Activated CD8-positive, alpha-beta memory T cell treated with anti-CD3 and anti-CD28 coated beads for 24 hours (primary cell): ENCODE results near the gene TLR1.
A peak's percentile ranks its signal among the peaks of the same experiment; 100 is the strongest.
"Not testable (repeated sequence)": the region's sequence is repeated elsewhere in the genome, so short reads cannot be mapped to it uniquely, and the experiment has no call there.

Source experiments
- DNase-seq: peaks from one replicate; pipeline ENCODE4 v3.0.0-alpha.2; 2020

TLR1 gene

DNA sequence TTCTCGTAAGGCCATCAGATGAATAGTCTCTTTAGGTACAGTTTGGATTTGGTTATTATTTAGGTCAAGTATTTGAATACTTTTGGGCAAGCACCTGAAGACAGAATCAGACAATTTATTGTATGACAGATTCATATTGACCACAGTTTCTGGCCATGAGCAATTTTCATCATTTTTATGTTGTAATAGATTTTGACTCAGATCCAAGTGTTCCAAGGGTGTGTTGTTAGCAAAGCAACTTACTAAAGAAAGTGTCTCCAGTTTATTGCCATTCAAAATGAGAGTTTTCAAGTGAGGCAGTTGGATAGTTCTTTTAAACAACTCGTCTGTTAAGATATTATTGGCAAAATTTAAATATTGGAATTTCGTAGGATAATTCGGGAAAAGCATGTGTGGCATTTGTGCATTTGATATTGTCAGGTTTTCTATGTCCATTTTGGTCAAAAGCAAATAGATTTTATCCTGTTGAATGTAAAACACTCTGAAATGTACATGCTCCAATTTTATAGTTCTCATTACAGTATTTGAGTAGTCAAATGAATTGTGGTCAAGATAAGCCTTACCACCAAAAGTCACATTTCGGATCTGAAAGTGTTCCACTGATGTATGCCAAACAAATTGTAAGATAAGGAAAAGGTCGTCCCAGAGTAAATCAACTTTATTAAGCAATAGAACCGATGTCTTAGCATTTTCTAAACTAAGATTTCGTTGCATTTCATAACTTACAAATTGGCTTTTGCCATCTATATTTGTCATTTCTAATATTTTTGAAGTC, 30.2 kb downstream of the TLR1 start:
- no peak for DNase-seq

DNA sequence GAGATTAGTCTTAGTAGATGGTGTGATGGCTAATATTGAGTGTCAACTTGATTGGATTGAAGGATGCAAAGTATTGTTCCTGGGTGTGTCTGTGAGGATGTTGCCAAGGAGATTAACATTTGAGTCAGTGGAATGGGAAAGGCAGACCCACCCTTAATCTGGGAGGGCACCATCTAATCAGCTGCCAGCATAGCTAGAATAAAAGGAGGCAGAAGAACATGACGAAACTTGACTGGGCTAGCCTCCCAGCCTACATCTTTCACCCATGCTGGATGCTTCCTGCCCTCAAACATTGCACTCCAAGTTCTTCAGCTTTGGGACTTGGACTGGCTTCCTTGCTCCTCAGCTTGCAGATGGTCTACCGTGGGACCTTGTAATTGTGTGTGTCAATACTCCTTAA, 34.3 kb downstream of the TLR1 start:
- not testable (repeated sequence) for DNase-seq

DNA sequence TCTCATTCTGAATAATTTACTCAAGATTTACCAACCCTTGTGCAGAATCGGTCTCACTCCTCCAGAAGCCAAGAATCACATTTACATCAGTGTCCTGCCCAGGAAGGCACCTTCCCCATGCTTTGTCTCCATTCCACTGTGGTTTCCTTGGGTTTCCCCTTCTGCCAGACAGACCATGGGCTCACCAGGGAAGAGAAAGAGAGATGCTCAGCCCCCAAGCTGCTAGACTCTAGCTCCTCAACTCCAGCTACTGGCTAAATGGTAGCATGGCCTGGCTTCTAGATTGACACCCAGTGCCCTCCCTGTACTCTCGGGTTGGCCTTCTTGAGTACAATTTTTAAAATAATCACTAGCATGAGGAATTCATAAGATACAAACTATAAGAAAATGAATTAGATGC, 34.7 kb downstream of the TLR1 start:
- no peak for DNase-seq

DNA sequence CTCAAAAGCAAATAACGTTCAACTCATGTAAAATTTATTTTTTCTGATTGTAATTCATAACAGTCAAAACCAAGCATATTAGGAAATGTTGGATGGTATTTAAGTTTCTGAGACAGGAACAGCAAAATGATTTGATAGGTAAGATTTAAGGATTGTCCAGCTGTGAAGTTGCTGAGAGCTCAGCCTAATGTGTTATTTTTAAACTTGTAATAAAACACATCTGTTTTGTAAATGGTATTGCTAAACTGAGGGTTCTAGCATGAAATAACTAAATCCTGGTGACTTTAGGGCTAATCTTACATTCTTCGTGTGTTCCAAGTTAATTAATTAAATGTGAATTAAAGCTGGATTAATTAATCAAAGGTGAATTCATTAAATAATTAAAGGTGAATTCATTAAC, 35.1 kb downstream of the TLR1 start:
- DNase-seq = no peak

DNA sequence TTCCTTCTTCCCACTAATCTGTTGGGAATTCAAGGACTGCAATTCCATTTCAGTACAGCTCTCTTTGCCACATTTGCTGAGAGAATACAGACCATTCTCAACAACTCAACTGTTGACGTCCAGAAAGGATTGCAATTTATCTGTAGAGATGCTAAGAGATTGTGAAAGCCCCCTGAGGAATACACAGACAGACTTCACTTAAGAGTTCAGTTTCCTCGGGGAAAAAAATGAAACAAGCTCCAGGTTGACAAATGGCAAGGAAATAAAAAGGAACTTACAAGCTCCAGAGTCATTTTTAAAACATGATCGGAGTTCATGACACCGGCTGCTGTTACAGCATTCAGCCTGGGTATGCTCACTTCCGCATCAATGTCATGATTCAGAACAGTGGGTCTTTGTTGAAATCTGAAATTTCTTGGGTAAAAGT, 35.6 kb downstream of the TLR1 start:
- no peak for DNase-seq

DNA sequence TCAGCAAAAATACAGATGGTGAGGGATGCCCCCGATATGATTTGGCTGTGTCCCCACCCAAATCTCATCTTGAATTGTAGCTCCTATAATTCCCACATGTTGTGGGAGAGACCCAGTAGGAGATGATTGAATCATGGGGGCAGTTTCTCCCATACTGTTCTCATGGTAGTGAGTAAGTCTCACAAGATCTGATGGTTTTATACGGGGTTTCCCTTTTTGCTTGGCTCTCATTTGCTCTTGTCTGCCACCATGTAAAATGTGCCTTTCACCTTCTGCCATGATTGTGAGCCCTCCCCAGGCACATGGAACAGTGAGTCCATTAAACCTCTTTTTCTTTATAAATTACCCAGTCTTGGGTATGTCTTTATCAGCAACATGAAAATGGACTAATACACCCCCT, 37.7 kb downstream of the TLR1 start:
- not testable (repeated sequence) for DNase-seq

DNA sequence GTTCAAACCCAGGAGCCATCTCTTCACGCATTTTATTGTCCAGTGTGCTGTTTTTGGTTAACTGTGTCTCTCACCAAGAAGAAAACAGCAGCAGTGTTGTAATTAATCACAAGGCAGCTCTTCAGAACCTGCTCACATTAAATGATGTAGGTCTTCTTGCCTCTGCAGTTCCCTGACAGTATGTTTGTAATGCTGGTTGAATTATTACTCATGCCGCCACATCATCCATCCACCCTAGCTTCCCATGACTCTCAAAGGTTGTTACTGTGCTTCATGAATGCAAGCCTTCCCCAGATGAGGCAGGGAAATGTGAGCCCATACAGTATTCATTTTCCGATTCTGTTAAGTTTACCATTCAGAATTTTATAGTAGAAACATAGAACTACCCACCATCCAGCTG, 39.2 kb downstream of the TLR1 start:
- DNase-seq = no peak

DNA sequence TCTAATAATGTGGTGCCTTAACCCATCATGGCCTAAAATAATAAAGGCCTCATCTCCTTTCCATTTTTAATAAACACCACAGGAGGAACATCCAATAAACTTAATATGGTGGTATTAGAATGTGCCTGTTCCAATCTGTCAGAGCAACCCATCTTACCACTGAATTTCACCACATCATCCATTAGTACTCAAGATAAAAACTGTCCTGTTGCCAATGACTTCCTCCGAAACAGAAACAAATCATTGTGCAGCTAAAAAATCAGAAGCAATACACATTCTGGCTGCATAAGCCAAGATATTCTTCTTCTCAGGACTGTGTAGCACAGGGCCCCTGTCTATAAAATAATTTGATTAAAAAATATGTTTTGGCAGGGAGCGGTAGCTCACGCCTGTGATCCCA, 40.3 kb downstream of the TLR1 start:
- no peak for DNase-seq

DNA sequence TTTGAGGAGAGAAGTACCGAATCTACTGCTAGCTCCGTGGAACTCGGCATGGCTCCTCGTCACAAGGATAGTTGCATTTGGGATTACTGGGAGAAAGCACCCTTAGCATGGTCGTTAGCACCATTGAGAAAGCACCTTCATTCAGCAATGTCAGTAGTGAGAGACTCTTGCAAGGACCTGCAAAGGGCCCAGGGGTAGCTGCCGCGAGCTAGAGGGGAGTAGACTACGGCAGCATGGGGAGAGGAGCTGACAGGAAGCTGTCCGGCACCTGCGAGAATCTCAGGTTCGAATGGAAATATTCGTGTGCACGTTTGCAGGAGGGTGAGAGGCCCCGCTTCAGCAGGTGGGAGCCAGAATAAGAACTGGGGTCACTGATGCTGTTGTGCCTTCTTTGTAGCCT, 42.0 kb downstream of the TLR1 start:
- no peak for DNase-seq

DNA sequence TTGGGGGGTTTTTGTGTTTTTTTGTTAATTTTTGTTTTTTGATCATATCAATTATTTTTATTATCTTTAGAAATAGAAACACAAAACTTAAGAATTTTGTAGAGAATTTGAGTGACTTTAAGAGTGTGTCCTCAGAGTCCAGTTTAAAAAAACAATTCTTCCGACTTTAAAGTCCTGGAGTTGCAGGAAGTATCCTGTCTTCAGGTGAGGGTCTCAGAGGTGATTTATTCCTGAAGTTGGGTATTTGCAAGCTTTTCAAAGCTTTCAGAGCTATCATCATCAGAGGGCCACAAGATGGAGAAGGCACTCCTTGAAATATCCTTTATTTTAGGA, 44.8 kb downstream of the TLR1 start:
- DNase-seq = no peak

DNA sequence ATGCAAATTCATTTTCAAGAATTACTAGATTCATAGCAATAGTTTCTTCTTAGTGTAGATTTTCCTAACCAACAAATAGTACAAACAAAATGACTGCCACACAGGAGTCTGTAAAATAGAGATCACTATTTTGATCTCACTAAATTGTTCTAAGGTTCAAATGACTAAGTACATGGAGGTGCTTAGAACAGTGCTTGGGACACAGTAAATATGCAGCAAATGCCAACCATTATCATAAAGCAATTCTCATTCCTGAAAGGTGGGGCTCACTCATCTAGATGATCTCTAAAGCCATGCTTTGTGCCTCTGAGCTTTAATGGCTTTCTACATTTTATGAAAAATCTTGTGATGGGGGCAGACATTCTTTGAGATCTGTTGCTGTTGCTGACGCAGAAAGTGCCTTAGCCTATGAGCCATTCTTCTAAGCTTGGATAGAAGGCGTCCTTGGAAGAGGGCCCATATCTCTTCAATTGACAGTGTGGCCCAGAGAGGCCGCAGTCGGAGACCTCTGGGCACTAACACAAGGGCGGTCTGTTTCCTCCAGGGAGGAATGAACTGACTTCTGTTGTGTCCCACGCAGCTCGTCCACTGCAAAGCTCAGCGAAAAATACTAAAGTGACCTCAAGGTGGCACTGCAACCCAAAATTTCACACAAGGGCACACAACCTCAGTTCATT, 45.3 kb downstream of the TLR1 start:
- DNase-seq = peak; percentile 75

DNA sequence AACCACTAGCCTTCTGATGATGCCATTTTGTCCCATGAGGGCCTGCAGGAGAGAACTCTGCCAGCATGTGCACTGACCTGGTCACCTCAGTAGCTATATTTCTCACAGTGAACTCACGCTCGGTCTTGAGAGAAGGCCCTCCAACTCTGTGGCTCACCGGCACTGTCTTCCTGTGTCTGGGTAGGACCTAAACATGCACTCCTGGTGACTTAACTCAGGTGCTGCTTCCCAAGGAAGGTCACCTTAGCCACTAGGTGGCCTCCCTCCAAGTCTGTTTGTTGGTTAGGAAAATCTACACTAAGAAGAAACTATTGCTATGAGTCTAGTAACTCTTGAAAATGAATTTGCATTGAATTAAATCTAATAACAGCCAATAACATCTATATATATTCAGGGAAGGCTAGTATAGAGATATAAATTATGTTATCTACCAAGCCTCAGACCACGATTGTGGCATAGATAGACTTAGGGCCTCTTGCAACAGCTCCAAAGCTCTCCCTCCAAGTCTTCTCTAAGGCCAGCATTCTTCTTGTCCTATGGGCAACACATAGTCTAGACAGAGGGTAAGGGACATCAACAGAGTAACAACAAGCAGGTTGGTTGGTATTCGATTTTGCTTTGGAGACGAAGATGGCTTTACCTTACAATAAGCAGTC, 46.5 kb downstream of the TLR1 start:
- DNase-seq = no peak

DNA sequence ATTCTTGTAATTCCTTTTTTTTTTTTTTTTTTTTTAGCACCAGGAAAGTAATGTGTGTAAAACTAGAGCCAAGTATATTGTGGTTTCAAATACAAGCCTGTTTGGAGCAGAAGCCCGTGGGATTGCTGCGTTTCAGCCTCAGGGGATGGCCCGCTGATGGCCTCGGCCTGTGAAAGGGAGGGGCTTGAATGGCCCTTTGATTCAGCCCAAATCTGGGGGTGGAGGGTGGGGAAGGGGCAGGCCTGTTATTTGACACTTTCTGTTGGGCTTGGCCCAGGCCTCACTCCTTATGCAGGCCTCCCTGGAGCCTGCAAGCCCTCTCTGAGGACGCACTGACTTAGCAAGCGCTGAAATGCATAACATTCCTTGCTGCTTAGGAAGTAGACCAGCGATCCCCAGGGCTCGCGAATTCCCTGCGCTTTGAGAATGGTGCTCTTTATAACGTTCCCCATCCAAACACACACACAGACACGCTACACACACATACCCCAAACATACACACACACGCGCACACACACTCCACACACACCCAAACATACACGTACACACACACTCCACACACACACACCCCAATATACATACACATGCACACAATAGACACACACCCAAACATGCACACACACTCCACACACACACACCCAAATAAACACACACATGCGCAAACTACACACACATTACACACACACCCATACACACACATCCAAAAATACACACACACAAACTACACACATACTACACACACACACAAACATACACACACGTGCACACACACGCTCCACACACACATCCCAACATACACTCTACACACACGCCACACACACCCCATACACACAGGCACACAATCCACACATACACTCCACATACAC, 51.4 kb downstream of the TLR1 start:
- no peak for DNase-seq

DNA sequence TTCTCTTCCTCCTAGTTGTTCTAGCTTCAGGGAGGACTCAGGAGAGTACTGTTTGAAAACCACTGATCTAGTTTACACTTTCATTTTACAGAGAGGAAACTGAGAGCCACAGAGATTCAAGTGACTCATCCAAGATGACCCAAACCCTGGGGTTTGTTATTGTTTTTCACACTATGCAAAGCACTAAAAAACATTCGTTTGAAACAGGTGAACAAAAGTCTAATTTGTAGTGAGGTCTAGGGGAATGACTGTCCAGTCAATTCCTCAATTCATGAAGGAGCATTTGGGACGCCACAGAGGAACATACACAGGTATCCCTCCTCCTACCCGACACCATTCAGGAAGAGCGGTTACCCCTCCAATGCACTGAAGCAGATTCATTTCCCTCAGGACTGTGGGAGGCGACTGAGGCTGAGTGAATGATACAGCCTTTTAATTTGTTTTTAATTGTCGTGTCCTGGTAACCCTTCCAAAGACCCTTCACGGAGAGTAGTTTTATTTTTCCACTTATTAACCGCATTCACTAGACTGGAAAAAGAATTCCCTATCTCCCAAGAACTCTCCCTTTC, 52.1 kb downstream of the TLR1 start:
- no peak for DNase-seq

DNA sequence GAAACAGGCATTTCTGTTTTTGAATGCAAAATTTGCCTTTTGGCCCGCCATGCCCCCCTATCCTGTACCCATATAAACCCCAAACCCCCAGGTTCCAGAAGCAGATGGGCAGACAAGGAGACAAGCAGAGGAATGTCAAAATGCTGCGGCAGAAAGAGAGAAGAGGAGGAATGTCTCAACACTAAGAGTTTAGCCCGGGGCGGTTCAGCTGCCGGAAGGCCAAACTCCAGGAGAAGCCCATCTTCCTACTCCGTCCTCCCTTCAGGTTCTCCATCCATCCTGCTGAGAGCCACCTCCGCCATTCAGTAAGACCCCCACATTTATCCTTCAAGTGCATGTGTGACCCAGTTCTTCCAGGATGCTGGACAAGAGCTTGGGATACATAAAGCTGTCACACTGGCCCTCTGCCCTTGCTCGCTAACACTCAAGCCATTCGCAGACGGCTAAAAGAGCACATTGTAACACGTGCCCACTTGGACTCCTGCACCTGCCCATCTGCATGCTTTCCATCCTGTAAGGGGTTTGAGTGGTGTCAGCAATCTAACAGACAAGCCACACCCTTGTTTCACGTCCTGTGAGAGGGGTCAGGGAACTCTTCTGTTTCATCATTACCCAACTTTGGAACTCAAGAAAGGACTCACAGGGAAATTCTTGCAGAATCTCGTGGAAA, 53.1 kb downstream of the TLR1 start:
- DNase-seq = no peak

DNA sequence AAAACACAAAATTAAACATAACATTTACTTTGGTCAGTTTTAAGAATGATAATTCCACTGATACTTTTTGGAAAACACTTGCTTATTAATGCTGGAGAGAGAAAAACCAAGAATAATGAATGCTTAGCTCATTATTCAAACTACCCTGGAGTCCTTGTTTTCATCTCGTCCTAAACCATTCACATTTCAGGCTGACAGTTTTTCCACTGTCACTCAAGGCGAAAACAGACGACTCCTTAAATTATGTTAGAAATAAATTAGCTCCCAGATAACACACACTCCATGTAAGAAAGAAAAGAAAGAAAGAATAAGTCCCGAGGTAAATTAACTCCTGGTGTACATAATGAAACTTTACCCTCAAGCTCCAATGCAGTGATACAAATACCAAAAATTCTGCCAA, 55.3 kb downstream of the TLR1 start:
- DNase-seq = no peak

DNA sequence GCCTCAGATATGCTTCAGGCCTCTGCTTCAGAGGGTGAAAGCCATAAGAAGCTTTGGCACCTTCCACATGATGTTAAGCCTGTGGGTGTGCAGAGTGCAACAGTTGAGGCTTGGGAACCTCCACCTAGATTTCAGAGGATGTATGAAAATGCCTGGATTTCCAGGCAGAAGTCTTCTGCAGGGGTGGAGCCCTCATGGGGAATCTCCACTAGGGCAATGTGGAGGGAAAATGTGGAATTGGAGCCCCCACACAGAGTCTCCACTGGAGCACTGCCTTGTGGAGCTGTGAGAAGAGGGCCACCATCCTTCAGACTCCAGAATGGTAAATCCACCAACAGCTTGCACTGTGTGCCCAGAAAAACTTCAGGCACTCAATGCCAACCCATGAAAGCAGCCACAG, 57.0 kb downstream of the TLR1 start:
- no peak for DNase-seq
